22Rv1 (cell line): ENCODE measurements around the gene HRCT1.

Source experiments
- ZFX ChIP-seq: fragments of 450-650 bp; IDR thresholded peaks from 2 replicates; pipeline ENCODE4 v1.6.1; 2017; ENCODE audit warnings: antibody characterized with exemption, borderline replicate concordance
- TF ChIP-seq, protein P1 (sequence below): fragments of 450-650 bp; IDR thresholded peaks from 2 replicates; pipeline ENCODE4 v1.5.1; 2017; ENCODE audit warnings: mild to moderate bottlenecking

DNA sequence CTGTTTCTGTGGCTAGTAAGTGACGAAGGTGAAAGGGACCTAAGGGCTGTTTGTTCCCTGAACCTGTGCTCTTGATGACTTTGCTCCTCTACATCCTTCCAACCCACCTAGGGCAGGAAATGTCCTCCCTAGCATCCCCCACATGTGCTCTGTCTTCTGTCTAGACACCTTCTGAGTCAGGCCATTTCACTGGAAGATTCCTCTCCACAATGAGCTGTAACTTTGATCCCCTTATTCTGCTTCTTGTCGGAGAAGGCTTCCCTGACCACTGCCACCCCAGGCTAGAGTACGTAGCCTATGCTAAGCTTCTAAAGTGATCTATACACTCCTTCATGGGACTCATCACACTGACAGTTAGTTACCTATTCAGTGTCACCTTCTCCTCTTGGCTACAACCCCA, 25.0 kb downstream of the HRCT1 start:
- TF ChIP-seq, protein P1, sequence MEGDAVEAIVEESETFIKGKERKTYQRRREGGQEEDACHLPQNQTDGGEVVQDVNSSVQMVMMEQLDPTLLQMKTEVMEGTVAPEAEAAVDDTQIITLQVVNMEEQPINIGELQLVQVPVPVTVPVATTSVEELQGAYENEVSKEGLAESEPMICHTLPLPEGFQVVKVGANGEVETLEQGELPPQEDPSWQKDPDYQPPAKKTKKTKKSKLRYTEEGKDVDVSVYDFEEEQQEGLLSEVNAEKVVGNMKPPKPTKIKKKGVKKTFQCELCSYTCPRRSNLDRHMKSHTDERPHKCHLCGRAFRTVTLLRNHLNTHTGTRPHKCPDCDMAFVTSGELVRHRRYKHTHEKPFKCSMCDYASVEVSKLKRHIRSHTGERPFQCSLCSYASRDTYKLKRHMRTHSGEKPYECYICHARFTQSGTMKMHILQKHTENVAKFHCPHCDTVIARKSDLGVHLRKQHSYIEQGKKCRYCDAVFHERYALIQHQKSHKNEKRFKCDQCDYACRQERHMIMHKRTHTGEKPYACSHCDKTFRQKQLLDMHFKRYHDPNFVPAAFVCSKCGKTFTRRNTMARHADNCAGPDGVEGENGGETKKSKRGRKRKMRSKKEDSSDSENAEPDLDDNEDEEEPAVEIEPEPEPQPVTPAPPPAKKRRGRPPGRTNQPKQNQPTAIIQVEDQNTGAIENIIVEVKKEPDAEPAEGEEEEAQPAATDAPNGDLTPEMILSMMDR = no peak
- no peak for TF ChIP-seq ZFX
